ENCODE measurements around the gene NDST1.
A peak's percentile ranks its signal among the peaks of the same experiment; 100 is the strongest.
"Not testable (repeated sequence)": the region's sequence is repeated elsewhere in the genome, so short reads cannot be mapped to it uniquely, and the experiment has no call there.

Gene NDST1

GRCh38 chr5:150506571-150507473 is 1.1 kb upstream of the NDST1 start:
- DNase-seq, result no peak

GRCh38 chr5:150508277-150508640 is 328 bp downstream of the NDST1 start:
- DNase-seq, result no peak

DNA sequence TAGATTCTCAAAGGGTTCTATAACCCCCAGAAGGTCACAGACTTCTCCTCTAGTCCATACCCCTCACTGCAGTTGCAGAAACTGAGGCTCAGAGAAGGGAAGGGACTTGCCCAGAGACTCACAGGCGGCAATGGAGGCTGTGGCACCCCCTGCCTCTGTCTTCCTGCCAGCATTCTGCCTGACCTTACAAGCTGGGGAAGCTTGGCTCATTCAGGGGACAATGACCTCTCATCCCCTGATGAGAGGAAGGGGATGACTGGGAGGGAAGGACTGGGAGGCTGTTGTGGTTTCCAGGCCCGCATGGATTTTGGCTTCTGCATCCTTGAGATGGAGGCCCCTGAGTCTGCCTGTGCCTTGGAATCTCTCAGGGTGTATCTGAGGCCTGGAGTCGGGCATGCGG is 897 bp downstream of the NDST1 start:
- no peak for DNase-seq

GRCh38 chr5:150509992-150510391 is 2.1 kb downstream of the NDST1 start:
- DNase-seq, result no peak

GRCh38 chr5:150510460-150511263 is 2.7 kb downstream of the NDST1 start:
- no peak for DNase-seq

GRCh38 chr5:150511578-150512367 is 3.8 kb downstream of the NDST1 start:
- peak in 10 of 58 donors; percentile 33 to 73 (median 55) for DNase-seq

GRCh38 chr5:150512368-150512747 is 4.4 kb downstream of the NDST1 start:
- no peak for DNase-seq

- DNase-seq, result peak in 29 of 58 donors; percentile 22 to 86 (median 46)
Measured at GRCh38 chr5:150513375-150514309, 5.7 kb downstream of the NDST1 start.

DNA sequence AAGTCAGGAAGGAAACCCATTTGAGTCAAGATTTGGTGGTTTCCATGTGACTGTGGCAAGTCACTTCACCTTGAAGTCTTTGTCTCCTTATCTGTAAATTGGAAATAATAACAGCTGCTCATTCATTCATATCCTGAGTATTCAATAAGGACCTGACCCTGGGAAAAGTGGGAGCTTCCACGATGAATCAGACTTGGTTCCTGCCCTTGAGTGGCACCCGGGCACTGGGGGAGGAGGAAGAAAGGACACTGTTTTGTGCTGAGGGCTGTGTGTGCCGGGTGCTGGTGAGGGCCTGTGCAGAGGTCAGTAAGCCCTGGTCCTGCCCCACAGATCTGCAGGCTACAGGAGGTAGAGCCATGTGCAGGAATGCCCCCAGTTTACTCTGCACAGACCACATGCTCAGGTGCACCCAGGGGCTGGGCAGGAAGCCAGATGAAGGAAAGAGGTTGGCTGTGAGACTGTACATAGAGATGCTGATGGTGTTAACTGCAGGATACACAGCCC is 6.8 kb downstream of the NDST1 start:
- DNase-seq, result no peak

- DNase-seq, result no peak
Measured at GRCh38 chr5:150515446-150515845, 7.5 kb downstream of the NDST1 start.

- no peak for DNase-seq
Measured at GRCh38 chr5:150516011-150516410, 8.1 kb downstream of the NDST1 start.

DNA sequence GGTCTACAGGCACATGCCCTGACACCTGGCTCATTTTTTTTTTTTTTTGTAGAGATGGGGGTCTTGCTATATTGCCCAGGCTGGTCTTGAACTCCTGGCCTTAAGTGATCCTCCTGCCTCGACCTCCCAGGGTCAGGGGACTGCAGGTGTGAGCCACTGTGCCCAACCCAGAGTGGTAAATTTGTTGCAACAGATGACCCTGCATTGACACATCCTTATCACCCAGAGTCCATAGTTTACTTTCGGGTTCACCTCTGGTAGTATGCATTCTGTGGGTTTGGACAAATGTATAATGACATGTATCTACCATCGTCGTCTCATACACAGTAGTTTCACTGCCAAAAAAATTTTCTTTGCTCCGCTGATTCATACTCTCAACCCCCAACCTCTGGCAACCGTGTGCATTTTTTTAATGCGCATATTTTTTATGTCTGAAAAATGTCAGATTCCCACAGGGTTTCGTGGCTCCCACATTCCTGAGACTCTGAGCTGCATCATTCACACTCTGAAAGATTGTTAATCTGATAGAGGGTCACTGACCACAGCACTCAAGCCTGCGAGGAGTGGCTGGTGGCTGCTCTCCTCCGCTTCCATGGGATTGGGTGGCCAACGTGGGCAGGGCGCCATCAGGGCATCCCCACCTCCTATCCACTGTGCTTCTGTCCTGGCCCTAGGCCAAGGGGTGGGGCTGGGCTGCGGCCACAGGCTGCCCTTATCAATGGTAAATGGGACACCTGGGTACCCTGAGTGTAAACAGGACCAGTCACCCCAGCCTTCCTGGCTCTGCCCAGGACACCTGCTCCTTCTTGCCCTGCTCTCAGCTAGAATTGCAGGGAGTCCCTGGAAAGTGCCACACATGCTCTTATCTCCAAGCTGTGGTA is 9.6 kb downstream of the NDST1 start:
- DNase-seq, result peak in 6 of 58 donors; percentile 12 to 72 (median 40)

DNA sequence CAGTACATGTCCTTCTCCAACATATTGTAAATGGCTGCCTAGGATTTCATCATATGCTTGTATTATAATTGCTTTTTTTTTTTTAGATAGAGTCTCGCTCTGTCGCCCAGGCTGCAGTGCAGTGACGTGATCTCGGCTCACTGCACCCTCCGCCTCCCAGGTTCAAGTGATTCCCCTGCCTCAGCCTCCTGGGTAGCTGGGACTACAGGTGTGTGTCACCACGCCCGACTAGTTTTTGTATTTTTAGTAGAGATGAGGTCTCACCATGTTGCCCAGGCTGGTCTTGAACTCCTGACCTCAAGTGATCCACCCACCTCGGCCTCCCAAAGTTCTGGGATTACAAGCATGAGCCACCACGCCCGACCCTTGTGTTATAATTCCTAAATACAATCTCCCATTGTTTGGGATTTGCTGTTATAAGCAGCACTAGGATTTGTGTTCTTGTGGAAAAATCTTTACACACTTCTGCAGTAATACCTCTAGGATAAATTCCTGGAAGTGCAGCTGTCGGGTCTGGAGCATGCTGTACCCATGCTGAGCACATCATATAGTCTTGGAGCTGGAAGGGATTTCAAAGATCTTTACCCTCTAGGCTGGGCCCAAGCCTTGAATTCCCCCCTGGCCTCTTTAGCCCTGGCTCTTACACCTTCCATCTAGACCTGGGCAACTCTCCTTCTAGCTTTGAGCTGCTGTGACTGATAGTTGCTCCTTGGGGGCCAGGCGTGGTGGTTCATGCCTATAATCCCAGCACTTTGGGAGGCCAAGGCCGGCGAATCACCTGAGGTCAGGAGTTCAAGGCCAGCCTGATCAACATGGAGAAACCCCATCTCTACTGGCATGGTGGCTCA is 11.0 kb downstream of the NDST1 start:
- DNase-seq, result not testable (repeated sequence)

GRCh38 chr5:150519560-150519945 is 11.6 kb downstream of the NDST1 start:
- DNase-seq, result peak in 1 of 58 donors; percentile 17

GRCh38 chr5:150519978-150520377 is 12.0 kb downstream of the NDST1 start:
- DNase-seq, result no peak

- DNase-seq, result no peak
Measured at GRCh38 chr5:150520747-150521521, 13.0 kb downstream of the NDST1 start.

GRCh38 chr5:150521522-150521817 is 13.5 kb downstream of the NDST1 start:
- no peak for DNase-seq
